ENCODE measurements around the gene IRX5. TPM values are rescaled to one million over a fixed set of nuclear protein-coding genes. Genes with fewer than 3 reads are reported as not detected.

IRX5 gene
- total RNA-seq, 1 donor from 2014 or later: 7.5 TPM

DNA sequence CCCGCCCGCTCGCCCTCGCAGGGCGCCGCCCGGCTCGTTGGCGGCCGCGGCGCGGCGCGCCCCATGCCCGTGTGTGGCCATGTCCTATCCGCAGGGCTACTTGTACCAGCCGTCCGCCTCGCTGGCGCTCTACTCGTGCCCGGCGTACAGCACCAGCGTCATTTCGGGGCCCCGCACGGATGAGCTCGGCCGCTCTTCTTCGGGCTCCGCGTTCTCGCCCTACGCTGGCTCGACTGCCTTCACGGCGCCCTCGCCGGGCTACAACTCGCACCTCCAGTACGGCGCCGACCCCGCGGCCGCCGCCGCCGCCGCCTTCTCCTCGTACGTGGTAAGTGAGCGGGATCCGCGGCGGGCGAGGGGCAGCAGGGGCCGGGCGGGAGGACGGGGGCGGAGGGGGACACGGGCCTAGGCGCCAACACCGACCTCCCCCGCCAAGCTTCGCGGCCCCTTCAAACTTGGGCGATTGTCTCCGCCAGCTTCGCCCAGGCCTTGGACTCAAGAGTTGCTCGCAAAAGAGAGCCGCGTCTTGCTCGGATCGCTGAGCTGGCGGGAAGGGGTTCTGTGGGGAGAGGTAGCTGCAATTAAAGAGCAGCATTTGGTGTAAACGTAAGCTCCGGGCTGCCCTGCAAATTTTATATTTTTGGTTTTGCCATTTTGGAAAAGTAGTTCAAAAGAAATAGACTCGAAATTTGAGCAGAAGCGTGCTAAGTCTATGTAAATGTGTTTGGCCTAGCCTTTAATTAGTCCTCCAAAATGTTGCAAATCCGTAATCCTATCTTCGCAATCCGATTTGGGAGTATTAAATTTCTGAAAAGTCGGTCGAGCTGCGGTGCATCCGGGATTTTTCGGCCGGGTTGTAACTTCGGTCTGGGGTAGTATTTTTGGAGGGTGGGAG is 702 bp downstream of the IRX5 start:
- no peak for ATAC-seq

GRCh38 chr16:54932021-54932660 is 1.5 kb downstream of the IRX5 start:
- ATAC-seq: no peak

- no peak for ATAC-seq
Measured at GRCh38 chr16:54932737-54933254, 2.1 kb downstream of the IRX5 start.

GRCh38 chr16:54933281-54934011 is 2.8 kb downstream of the IRX5 start:
- ATAC-seq: no peak

DNA sequence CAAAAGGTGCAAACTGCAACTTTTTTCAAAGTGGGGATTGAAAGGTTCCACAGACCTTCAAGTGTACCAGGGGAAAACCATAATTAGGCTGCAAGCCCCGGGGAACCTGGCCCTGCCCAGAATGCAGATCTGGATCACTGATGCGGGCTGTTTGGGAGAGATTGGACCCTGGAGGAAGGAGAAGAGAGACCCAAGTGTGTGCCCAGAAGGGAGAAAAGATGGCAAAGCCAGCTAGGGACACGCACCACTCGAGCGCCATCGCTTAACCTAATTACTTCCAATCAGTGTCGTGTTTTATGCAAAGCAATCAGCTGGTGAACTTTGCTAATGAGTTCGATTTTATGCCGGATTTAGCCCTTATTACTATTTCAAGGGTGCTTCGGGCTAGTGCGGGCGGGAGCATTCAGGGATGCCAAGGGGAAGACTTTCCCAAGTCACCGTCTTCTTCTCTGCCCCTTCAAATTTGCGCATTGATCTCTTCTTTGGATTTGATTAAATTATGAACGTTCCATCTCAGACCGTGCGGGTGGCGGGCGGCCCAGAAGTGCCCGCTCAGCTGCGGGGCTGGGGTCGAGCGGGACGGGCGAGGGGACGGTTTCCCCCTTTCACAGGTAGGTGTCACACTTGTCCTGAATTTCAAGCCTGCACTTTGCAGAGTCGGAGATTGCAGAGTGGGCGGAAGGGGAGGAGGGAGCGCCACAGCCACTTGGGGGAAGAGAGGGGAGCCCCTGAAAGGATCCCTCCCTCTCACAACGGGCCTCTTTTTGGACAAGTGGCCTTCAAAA is 4.0 kb downstream of the IRX5 start:
- ATAC-seq: no peak

- no peak for ATAC-seq
Measured at GRCh38 chr16:54935266-54935968, 4.8 kb downstream of the IRX5 start.

DNA sequence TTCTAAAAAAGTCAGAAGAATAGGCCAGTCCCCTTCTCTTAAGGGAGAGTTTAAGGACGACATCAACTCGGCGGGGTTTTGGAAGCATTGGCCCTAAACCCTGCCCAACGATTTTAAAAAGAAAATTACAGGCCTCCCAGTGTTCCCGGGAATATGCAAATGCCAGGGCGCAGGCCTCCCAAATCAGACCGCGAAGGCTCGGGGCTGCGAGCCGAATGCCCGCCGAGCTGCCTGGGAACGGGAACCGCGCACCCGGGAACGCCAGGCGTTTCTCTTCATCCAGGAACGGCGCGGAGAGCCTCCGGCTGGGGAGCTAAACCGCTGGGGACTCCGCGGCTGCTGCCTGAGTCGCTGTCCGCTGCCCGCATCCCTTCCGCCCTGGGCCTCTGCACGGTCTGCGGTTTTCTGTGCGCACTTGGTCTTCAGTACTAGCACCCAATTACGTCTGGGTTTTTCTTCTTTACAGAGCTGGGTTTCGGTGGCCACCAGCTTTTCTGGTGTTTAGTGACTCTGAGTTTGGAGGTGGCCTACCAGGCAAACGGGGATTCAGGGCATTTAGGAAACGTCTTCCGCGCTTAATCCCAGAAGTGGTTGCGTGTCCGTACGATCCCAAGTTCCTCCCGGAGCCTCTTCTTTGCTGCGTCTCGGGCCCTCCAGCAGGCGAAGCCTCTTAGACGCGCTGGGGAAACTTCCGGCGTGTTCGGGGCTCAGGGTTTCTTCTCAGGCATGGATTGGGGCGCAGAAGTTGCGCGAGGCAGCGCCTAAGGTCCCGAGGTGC is 5.7 kb downstream of the IRX5 start:
- ATAC-seq: peak; percentile 22

- ATAC-seq: peak; percentile 12
Measured at GRCh38 chr16:54936979-54937670, 6.5 kb downstream of the IRX5 start.

- no peak for ATAC-seq
Measured at GRCh38 chr16:54937671-54938211, 7.1 kb downstream of the IRX5 start.

DNA sequence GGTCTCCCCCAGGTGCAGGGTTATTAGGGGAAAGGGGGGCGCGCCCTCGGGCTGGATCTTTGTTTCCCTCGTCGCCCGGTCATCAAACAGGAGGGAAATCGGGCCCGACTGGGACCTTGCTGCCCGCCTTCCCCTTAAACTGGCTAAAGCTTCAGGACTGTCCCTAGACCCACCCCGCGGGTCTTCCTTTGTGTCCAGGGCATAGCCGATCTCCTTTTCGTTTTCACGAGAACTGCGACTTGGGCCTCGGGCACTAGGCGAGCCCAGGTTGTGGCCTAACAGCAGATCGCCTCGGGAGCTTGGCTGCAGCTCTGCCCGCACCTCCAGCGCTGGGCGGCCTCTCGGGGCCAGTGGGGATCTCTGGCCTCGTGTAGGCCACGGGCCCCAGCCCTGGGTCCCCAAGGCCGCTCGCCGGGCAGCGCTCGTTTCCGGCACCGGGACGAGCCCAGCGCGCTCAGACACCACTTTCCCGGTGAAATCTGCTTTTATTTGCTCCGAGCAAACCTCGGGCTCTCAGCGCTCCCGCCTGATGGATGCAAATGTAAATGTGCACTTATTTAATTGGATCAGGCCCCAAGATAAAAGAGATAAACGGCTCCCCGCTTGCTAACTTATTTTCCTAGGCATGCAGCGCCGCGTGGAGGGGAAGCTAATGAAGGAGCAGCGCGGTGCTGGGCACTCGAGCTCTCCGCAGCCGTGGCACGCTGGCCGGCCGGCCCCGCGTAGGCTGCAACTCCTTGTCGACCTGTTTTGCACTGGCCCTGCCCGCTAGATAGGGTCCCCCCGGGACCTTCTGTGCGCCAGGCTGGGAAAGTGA is 7.8 kb downstream of the IRX5 start:
- ATAC-seq: no peak

DNA sequence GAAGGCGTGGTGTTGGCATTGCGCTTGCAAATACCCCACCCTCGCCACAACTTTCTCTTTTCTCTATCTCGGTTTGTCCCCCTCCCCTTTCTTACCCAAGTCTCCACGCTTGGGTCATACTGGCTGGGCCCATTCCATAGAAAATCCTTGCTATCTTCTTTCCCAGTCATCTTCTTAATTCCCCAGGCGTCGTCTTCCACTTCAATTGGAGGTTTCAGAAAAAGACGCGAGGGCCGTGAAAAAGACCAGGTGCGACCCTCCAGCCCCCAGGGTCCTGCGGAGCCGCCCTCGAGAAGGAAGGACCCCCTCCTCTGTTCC is 8.3 kb downstream of the IRX5 start:
- no peak for ATAC-seq

DNA sequence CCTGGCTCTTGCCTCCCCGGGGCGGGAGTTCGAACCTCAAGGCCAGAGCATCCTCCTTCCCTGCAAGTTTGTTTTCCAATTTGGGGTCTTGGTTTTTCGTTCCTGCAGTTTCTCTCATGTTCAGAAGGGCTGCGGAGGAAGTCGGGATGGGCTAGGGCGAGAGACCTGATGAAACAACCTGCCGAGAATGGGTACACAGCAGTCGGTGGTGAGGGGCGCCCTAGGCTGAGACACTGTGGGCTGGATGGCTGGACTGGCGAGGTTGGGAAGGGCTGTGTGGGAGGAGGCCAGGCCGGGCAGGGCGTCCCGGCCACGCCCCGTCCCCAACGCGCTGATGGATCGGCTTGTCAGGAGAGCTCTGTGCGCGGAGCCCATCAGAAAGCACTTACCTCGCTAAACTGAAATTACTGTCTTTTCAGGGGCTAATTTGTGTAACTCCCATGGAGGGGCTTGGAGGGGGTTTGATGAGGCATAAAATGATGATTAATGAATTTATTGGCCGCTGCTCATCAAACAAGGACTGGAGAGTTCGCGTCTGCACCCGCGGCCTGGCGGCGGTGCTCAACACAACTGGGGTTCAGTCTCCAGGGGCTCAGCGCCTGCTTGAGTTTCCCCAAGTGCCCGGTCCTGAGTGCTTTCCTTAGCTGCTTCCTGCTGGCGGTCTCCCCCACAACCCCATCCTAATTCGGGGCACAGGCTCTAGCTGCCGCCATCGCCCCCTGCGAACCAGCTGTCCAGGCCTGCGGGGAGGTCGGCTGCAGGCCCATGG is 9.0 kb downstream of the IRX5 start:
- no peak for ATAC-seq

- no peak for ATAC-seq
Measured at GRCh38 chr16:54940279-54940604, 9.6 kb downstream of the IRX5 start.

GRCh38 chr16:54942353-54942943 is 11.8 kb downstream of the IRX5 start:
- no peak for ATAC-seq

DNA sequence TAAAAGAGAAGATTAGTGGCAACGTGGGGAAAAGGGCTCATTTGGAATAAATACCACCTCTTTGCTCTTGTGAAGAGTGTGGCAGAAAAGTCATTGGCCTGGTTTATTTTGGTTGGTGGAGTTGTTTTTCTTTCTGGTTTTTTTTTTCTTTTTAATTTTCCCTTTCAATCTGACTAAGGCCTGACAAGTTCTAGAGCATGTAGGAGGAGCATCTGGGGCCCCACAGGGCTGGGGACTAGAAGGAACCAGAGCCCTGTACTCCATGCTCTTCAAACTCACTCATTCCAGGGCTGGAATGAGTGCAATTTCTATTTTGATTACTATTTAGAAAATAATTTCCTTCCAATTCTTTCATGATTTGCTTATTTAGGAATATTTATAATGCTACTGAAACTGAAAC is 13.3 kb downstream of the IRX5 start:
- ATAC-seq: no peak

GRCh38 chr16:54945063-54945462 is 14.4 kb downstream of the IRX5 start:
- ATAC-seq: no peak

GRCh38 chr16:54946909-54947308 is 16.2 kb downstream of the IRX5 start:
- ATAC-seq: peak; percentile 81

GRCh38 chr16:54947616-54948015 is 17.0 kb downstream of the IRX5 start:
- ATAC-seq: peak; percentile 6
